GM20431 (cell line): ENCODE results near the gene TAS1R1.

ENCODE experiments used
- in situ Hi-C: fragments of 300-500 bp; cut with MseI, MboI; formaldehyde crosslinking; loops from one replicate; pipeline ENCODE4 v1.15.0; 2020; ENCODE audit warnings: low sequenced_read_pairs; ENCODE audit not compliant: unreplicated experiment

Gene TAS1R1

GRCh38 chr1:6554907-6555778 is at the start of gene TAS1R1:
TAS1R1 (plus strand) TSS chr1:6555307; CDS start chr1:6555374, 67 bp downstream.
- in situ Hi-C loops = no loop called here

GRCh38 chr1:6505367-6506209 is 49.5 kb upstream of the TAS1R1 start:
- in situ Hi-C loops = no loop called here

GRCh38 chr1:6506210-6507036 is 48.7 kb upstream of the TAS1R1 start:
- in situ Hi-C loops = no loop called here

- in situ Hi-C loops = no loop called here
Observed at GRCh38 chr1:6507037-6507428, 48.1 kb upstream of the TAS1R1 start.

GRCh38 chr1:6507461-6507911 is 47.6 kb upstream of the TAS1R1 start:
- in situ Hi-C loops = no loop called here

GRCh38 chr1:6508154-6508815 is 46.8 kb upstream of the TAS1R1 start:
- in situ Hi-C loops = no loop called here

GRCh38 chr1:6508816-6509189 is 46.3 kb upstream of the TAS1R1 start:
- in situ Hi-C loops = no loop called here

- in situ Hi-C loops = no loop called here
Observed at GRCh38 chr1:6509220-6509918, 45.7 kb upstream of the TAS1R1 start.

- in situ Hi-C loops = no loop called here
Observed at GRCh38 chr1:6509919-6510291, 45.2 kb upstream of the TAS1R1 start.

- in situ Hi-C loops = no loop called here
Observed at GRCh38 chr1:6510493-6510892, 44.6 kb upstream of the TAS1R1 start.

- in situ Hi-C loops = no loop called here
Observed at GRCh38 chr1:6511056-6511455, 44.1 kb upstream of the TAS1R1 start.

- in situ Hi-C loops = no loop called here
Observed at GRCh38 chr1:6511561-6512244, 43.4 kb upstream of the TAS1R1 start.

- in situ Hi-C loops = no loop called here
Observed at GRCh38 chr1:6512245-6512907, 42.7 kb upstream of the TAS1R1 start.

- in situ Hi-C loops = no loop called here
Observed at GRCh38 chr1:6512908-6513280, 42.2 kb upstream of the TAS1R1 start.

GRCh38 chr1:6513320-6513801 is 41.7 kb upstream of the TAS1R1 start:
- in situ Hi-C loops = no loop called here

GRCh38 chr1:6515771-6516170 is 39.3 kb upstream of the TAS1R1 start:
- in situ Hi-C loops = no loop called here

- in situ Hi-C loops = no loop called here
Observed at GRCh38 chr1:6517435-6517851, 37.7 kb upstream of the TAS1R1 start.

GRCh38 chr1:6519491-6519934 is 35.6 kb upstream of the TAS1R1 start:
- in situ Hi-C loops = no loop called here
